Fibroblast of lung (primary cell): ENCODE measurements around the gene APOBEC3F.
"Not testable (repeated sequence)": the region's sequence is repeated elsewhere in the genome, so short reads cannot be mapped to it uniquely, and the experiment has no call there.

Experiments used
- EZH2 ChIP-seq: IDR thresholded peaks from 2 replicates; pipeline ENCODE4 v1.5.1; 2012; ENCODE audit warnings: low read length, control low read depth, mild to moderate bottlenecking; ENCODE audit errors: missing control alignments
- TF ChIP-seq, protein P1 (sequence below), 2 donors: IDR thresholded peaks in 1 of 2; conservative IDR thresholded peaks in 1 of 2; 1 replicate in 1 of 2; 2 replicates in 1 of 2; pipeline ENCODE4 v1.5.1; 2011 to 2012; ENCODE audit warnings: low read length in 2 of 2, control low read depth in 1 of 2, inconsistent platforms in 1 of 2, low read depth in 1 of 2, mild to moderate bottlenecking in 1 of 2

DNA sequence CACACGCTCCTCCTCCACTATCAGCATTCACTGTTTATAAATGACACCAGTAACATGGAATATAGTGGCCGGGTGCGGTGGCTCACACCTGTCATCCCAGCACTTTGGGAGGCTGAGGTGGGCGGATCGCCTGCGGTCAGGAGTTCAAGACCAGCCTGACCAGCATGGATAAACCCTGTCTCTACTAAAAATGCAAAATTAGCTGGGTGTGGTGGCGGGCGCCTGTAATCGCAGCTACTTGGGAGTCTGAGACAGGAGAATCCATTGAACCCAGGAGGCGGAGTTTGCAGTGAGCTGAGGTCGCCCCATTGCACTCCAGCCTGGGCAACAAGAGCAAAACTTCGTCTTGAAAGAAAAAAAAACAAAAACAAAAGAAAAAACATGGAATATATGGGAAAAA is 37.2 kb downstream of the APOBEC3F start:
- TF ChIP-seq, protein P1, sequence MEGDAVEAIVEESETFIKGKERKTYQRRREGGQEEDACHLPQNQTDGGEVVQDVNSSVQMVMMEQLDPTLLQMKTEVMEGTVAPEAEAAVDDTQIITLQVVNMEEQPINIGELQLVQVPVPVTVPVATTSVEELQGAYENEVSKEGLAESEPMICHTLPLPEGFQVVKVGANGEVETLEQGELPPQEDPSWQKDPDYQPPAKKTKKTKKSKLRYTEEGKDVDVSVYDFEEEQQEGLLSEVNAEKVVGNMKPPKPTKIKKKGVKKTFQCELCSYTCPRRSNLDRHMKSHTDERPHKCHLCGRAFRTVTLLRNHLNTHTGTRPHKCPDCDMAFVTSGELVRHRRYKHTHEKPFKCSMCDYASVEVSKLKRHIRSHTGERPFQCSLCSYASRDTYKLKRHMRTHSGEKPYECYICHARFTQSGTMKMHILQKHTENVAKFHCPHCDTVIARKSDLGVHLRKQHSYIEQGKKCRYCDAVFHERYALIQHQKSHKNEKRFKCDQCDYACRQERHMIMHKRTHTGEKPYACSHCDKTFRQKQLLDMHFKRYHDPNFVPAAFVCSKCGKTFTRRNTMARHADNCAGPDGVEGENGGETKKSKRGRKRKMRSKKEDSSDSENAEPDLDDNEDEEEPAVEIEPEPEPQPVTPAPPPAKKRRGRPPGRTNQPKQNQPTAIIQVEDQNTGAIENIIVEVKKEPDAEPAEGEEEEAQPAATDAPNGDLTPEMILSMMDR (conservative IDR thresholded peaks at IDR 0.05 in 1 of 2, IDR thresholded peaks at IDR 0.05 in 1 of 2; ENCODE audit: low read depth in 1 of 2, low read length in 2 of 2) = not testable (repeated sequence)
- TF ChIP-seq EZH2 = not testable (repeated sequence)
